Mesenchymal stem cell (in vitro differentiated cells and primary cell): ENCODE data around the gene DNAH3.

ENCODE experiments used
- DNase-seq: peaks from one replicate; pipeline ENCODE4 v3.0.0-alpha.2; 2013
- H2AFZ ChIP-seq: one replicate; pipeline ENCODE4 v1.6.1; 2013; ENCODE audit warnings: low read depth, mild to moderate bottlenecking, control low read depth, inconsistent platforms, low read length, moderate library complexity
- H2AK5ac ChIP-seq: 2 replicates; pipeline ENCODE4 v1.6.1; 2013; ENCODE audit warnings: low read length, moderate library complexity, mild to moderate bottlenecking, inconsistent platforms; ENCODE audit not compliant: severe bottlenecking
- H2BK120ac ChIP-seq: one replicate; pipeline ENCODE4 v1.6.1; 2013; ENCODE audit warnings: low read depth, mild to moderate bottlenecking, inconsistent platforms, low read length, moderate library complexity
- H2BK12ac ChIP-seq, 2 experiments: one replicate each; pipeline ENCODE4 v1.6.1; 2013; ENCODE audit warnings: inconsistent platforms in 2 of 2, low read length in 2 of 2, mild to moderate bottlenecking in 2 of 2, moderate library complexity in 2 of 2, control low read depth in 1 of 2
- H2BK15ac ChIP-seq: one replicate; pipeline ENCODE4 v1.6.1; 2013; ENCODE audit warnings: mild to moderate bottlenecking, low read depth, inconsistent platforms; ENCODE audit not compliant: poor library complexity, severe bottlenecking
- H2BK5ac ChIP-seq: 2 replicates; pipeline ENCODE4 v1.6.1; 2013; ENCODE audit warnings: low read depth, mild to moderate bottlenecking, low read length, control low read depth, inconsistent platforms; ENCODE audit not compliant: poor library complexity, severe bottlenecking
- H3K14ac ChIP-seq, 2 experiments: one replicate each; pipeline ENCODE4 v1.6.1; 2013; ENCODE audit warnings: inconsistent platforms in 2 of 2, low read length in 2 of 2, control low read depth in 1 of 2, mild to moderate bottlenecking in 1 of 2, moderate library complexity in 1 of 2
- H3K18ac ChIP-seq, 2 experiments: one replicate each; pipeline ENCODE4 v1.6.1; 2013; ENCODE audit warnings: inconsistent platforms in 2 of 2, low read length in 2 of 2, control low read depth in 1 of 2, low read depth in 1 of 2, mild to moderate bottlenecking in 1 of 2
- H3K23ac ChIP-seq, 2 experiments: one replicate each; pipeline ENCODE4 v1.6.1; 2013; ENCODE audit warnings: inconsistent platforms in 2 of 2, low read length in 2 of 2, mild to moderate bottlenecking in 2 of 2, moderate library complexity in 2 of 2, control low read depth in 1 of 2
- H3K27ac ChIP-seq: 2 replicates; pipeline ENCODE4 v1.5.1; 2013; ENCODE audit warnings: mild to moderate bottlenecking, moderate library complexity, low read length, control low read depth, inconsistent platforms; ENCODE audit not compliant: poor library complexity, severe bottlenecking
- H3K27me3 ChIP-seq, 2 experiments: 2 replicates each; pipeline versions ENCODE4 v1.6.1 to v1.7.0; 2013; ENCODE audit warnings: low read length in 2 of 2, mild to moderate bottlenecking in 2 of 2, moderate library complexity in 2 of 2, control low read depth in 1 of 2, inconsistent platforms in 1 of 2; ENCODE audit not compliant: control insufficient read depth in 1 of 2, insufficient read depth in 1 of 2
- H3K36me3 ChIP-seq, 2 experiments: 2 replicates each; pipeline versions ENCODE4 v1.6.1 to v1.7.0; 2013; ENCODE audit warnings: low read length in 2 of 2, control low read depth in 1 of 2, inconsistent platforms in 1 of 2, low read depth in 1 of 2, mild to moderate bottlenecking in 1 of 2; ENCODE audit not compliant: insufficient read depth in 2 of 2, control insufficient read depth in 1 of 2
- H3K4ac ChIP-seq, 2 experiments: one replicate each; pipeline ENCODE4 v1.6.1; 2013; ENCODE audit warnings: inconsistent platforms in 2 of 2, low read length in 2 of 2, mild to moderate bottlenecking in 2 of 2, moderate library complexity in 2 of 2, control low read depth in 1 of 2, low read depth in 1 of 2
- H3K4me1 ChIP-seq: 2 replicates; pipeline ENCODE4 v1.6.1; 2013; ENCODE audit warnings: low read depth, low read length, control low read depth; ENCODE audit not compliant: control insufficient read depth, insufficient read depth
- H3K4me2 ChIP-seq: 2 replicates; pipeline ENCODE4 v1.6.1; 2013; ENCODE audit warnings: low read length, mild to moderate bottlenecking, inconsistent platforms; ENCODE audit not compliant: poor library complexity, severe bottlenecking
- H3K4me3 ChIP-seq, 2 experiments: 2 replicates each; pipeline versions ENCODE4 v1.5.1 to v1.7.0; 2013; ENCODE audit warnings: low read length in 2 of 2, mild to moderate bottlenecking in 2 of 2, control low read depth in 1 of 2, low read depth in 1 of 2; ENCODE audit not compliant: insufficient read depth in 1 of 2
- H3K79me1 ChIP-seq: replicated peaks from 2 replicates; pipeline ENCODE4 v1.6.1; 2013; ENCODE audit warnings: mild to moderate bottlenecking, control low read depth, low read length, inconsistent platforms; ENCODE audit not compliant: poor library complexity, severe bottlenecking
- H3K9ac ChIP-seq: 2 replicates; pipeline ENCODE4 v1.7.0; 2013; ENCODE audit warnings: mild to moderate bottlenecking, low read length, moderate library complexity
- H3K9me3 ChIP-seq: 2 replicates; pipeline ENCODE4 v1.7.0; 2013; ENCODE audit warnings: mild to moderate bottlenecking, low read length; ENCODE audit not compliant: control insufficient read depth
- H4K8ac ChIP-seq: one replicate; pipeline ENCODE4 v1.6.1; 2013; ENCODE audit warnings: inconsistent platforms, mild to moderate bottlenecking, low read length, moderate library complexity
- H4K91ac ChIP-seq: one replicate; pipeline ENCODE4 v1.6.1; 2013; ENCODE audit warnings: mild to moderate bottlenecking, low read length, inconsistent platforms
- WGBS: methylation state at CpG from one replicate; pipeline ENCODE4 v1.1.7; 2013; ENCODE audit warnings: mixed read lengths; 5-methylcytosine and 5-hydroxymethylcytosine counted together

Gene DNAH3

GRCh38 chr16:20901436-20902112, 249.1 kb downstream of the DNAH3 start:
- Histone ChIP-seq H4K91ac (peak overlapping the region; percentile 56), H3K4me2 (peak overlapping the region; percentile 76), H2BK5ac (peak overlapping the region; percentile 95), H3K27me3 (no peaks in the 10 kb centered on the region), H2AK5ac (peak overlapping the region; percentile 47), H3K9me3 (no peaks in the 10 kb centered on the region), H3K4me1 (peaks cover 14% of the 10 kb centered on the region), H3K27ac (peak overlapping the region; percentile 99), H3K9ac (peak overlapping the region; percentile 100), H3K79me1 (peaks cover 9% of the 10 kb centered on the region), H3K23ac (no peak overlapping the region), H3K4ac (peak overlapping the region; percentile 84 to 95), H3K36me3 (peaks cover 0 to 16% of the 10 kb centered on the region in 2 experiments), H3K4me3 (peak overlapping the region; percentile 82 to 88), H2BK12ac (peak overlapping the region in 1 of 2 experiments; percentile 49), H3K14ac (peak overlapping the region in 1 of 2 experiments; percentile 23), H4K8ac (peak overlapping the region; percentile 35), H2BK15ac (no peak overlapping the region), H3K18ac (peak overlapping the region; percentile 84 to 96), H2BK120ac (no peak overlapping the region), H2AFZ (peak overlapping the region; percentile 19)
- 44% methylated on average over 27 of the region's 27 CpGs for WGBS
- DNase-seq = peak; percentile 76

GRCh38 chr16:20901068-20901435, 249.6 kb downstream of the DNAH3 start:
- Histone ChIP-seq H3K4me3 (peak overlapping the region; percentile 82 to 88), H2BK120ac (peak overlapping the region; percentile 81), H3K14ac (peak overlapping the region; percentile 23 to 25), H3K36me3 (peaks cover 0 to 20% of the 10 kb centered on the region in 2 experiments), H3K4me2 (peak overlapping the region; percentile 76), H2AK5ac (peak overlapping the region; percentile 58), H3K18ac (peak overlapping the region; percentile 84 to 96), H3K4ac (peak overlapping the region; percentile 84 to 95), H2AFZ (peak overlapping the region; percentile 19), H3K27ac (peak overlapping the region; percentile 99), H3K27me3 (no peaks in the 10 kb centered on the region), H3K79me1 (peaks cover 9% of the 10 kb centered on the region), H4K91ac (peak overlapping the region; percentile 95), H4K8ac (peak overlapping the region; percentile 90), H2BK12ac (no peak overlapping the region), H3K4me1 (peaks cover 13% of the 10 kb centered on the region), H2BK15ac (peak overlapping the region; percentile 94), H3K23ac (peak overlapping the region in 1 of 2 experiments; percentile 90), H2BK5ac (peak overlapping the region; percentile 95), H3K9me3 (no peaks in the 10 kb centered on the region), H3K9ac (peak overlapping the region; percentile 100)
- WGBS = under 1% methylated on average over 20 of the region's 20 CpGs
- DNase-seq = no peak

DNA sequence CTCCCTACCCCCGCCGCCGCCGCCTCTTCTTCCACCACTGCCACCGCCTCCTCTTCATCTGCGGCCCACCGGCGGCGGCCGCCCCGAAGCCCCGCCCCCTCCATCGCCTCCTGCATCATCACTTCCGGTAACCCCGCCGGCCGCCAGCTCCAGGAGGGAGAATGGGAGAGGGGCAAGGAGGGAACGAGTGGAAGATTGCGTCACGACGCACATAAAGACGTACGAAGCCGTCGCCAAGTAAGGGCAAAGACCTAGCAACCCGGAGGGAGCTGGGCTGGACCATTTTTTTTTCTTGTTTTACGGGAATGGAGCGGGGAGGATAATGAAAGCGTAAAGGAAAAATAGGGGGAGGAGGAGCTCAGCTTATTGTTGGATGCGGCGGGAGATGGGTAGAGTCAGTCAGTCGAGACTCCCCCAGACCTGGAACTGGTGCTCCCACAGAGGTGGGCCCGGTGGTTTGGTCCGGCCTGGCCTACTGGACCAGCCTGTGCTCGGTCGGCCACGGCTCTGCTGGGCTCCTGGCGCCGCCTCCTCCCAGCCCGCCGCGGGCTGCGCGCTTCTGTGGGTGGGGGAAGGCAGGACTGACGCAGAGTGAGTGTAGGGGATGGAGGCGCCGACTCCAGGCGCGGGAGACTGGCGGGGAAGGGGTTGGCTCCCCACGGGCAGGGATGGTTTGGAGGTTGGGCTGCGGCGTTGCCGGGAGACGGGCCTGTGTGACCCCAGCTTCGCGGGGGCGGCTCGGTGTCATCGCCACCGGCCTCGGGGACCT, 250.2 kb downstream of the DNAH3 start, which contains the start of the genes DCUN1D3 and LYRM1:
Gene DCUN1D3, minus strand, starts transcription at position 60 of the 769 bp plus-strand sequence. CDS start 37,820 bp downstream, outside the sequence.
Gene LYRM1, plus strand, starts transcription at position 473 of the 769 bp plus-strand sequence. CDS start 14,785 bp downstream, outside the sequence.
- H3K27me3 ChIP-seq = no peaks in the 10 kb centered on the region
- H2BK12ac ChIP-seq = peak within 1 kb of the TSS; percentile 46 to 65
- peak within 1 kb of the TSS; percentile 90 for H4K8ac ChIP-seq
- H2BK5ac ChIP-seq = peak within 1 kb of the TSS; percentile 97
- DNase-seq = peak; percentile 100
- peak within 1 kb of the TSS; percentile 76 for H3K4me2 ChIP-seq
- no peaks in the 10 kb centered on the region for H3K9me3 ChIP-seq
- H2AFZ ChIP-seq = peak within 1 kb of the TSS; percentile 60
- H3K4me1 ChIP-seq = peaks cover 11% of the 10 kb centered on the region
- H3K14ac ChIP-seq = peak within 1 kb of the TSS; percentile 25 to 88
- H3K23ac ChIP-seq = peak within 1 kb of the TSS in 1 of 2 experiments; percentile 90
- H2AK5ac ChIP-seq = peak within 1 kb of the TSS; percentile 58
- peak within 1 kb of the TSS; percentile 95 for H4K91ac ChIP-seq
- under 1% methylated on average over 53 of the region's 62 CpGs for WGBS
- peak within 1 kb of the TSS; percentile 81 for H2BK120ac ChIP-seq
- H3K18ac ChIP-seq = peak within 1 kb of the TSS; percentile 89 to 96
- H3K79me1 ChIP-seq = peaks cover 9% of the 10 kb centered on the region
- peaks cover 0 to 26% of the 10 kb centered on the region in 2 experiments for H3K36me3 ChIP-seq
- peak within 1 kb of the TSS; percentile 100 for H3K9ac ChIP-seq
- H2BK15ac ChIP-seq = peak within 1 kb of the TSS; percentile 94
- peak within 1 kb of the TSS; percentile 99 for H3K27ac ChIP-seq
- H3K4ac ChIP-seq = peak within 1 kb of the TSS; percentile 88 to 95
- peak within 1 kb of the TSS; percentile 82 to 88 for H3K4me3 ChIP-seq
